ENCODE measurements around the gene OR5A1.

The OR5A1 gene

GRCh38 chr11:59475176-59475575, 38.9 kb downstream of the OR5A1 start:
- H3K27ac ChIP-seq = no peak overlapping the region
- no peak for TF ChIP-seq CTCF (conservative IDR thresholded peaks at IDR 0.05)

- TF ChIP-seq ZFX (IDR thresholded peaks at IDR 0.05) = no peak
- TF ChIP-seq CTCF (conservative IDR thresholded peaks at IDR 0.05) = no peak
- H3K27ac ChIP-seq = no peak overlapping the region
Observed at GRCh38 chr11:59479906-59480305, 43.6 kb downstream of the OR5A1 start.

- no peak for TF ChIP-seq ZFX (IDR thresholded peaks at IDR 0.05)
- no peak for TF ChIP-seq CTCF (conservative IDR thresholded peaks at IDR 0.05)
Observed at GRCh38 chr11:59480359-59480758, 44.1 kb downstream of the OR5A1 start.

More at GRCh38 chr11:59480359-59480758, 44.1 kb downstream of the OR5A1 start:
- no peak overlapping the region for H3K27ac ChIP-seq

Data from C4-2B (cell line).